ENCODE data around the gene ADAMTSL2.

The ADAMTSL2 gene

DNA sequence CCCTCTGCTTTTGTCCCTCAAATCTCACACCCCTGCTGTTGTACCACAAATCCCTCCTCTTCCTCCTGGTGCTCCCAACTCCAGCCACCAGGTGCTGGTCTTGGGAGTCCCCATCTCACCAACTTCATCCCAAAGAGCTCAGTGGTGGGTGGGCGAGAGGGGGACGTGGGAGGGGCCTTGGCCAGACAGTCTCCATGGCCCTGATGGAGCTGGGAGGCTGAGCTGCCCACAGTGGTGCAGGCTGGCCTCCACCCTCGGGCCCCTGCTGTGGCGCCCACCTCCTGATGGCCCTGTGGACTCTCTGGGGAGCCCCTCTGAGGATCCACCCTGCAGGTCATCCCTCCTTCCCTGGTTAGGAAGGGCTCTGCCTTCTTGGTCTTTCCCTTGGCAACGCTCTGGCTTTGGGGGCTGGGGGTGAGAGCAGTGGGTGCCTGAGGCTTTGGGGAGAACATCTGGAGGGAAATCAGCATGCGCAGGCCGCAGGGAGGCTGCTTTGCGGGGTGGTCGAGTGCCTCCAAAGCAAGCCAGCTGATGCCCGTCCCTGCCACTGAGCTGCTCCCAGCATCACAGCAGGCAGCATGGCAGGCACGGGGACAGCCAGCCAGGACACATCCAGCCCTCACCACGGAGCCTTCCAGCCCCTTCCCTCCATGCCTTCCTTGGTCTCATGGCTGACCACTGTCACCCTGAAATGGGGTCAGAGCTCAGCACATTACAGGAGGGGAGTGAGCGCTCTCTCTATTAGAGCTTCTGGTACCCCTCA is 82.3 kb downstream of the ADAMTSL2 start:
- in situ Hi-C loops (cut with MboI; ENCODE audit: low sequenced_read_pairs) = no loop called here

DNA sequence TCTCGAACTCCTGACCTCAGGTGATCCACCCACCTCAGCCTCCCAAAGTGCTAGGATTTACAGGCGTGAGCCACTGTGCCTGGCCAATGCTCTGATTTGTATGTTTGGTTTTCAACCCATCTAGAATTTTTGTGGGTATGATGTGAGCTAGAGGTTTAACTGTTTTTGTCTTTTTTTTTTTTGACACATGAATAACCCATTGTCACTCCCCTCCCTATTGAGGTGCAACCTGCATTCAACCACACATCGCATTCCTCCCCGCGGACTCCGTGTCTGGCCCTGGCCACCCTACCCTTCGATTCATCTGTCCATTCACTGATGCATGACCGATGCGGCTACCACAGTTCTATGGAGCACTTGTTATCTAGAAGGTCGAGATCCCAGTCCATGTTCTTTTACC is 84.2 kb downstream of the ADAMTSL2 start:
- in situ Hi-C loops (cut with MboI; ENCODE audit: low sequenced_read_pairs) = no loop called here

DNA sequence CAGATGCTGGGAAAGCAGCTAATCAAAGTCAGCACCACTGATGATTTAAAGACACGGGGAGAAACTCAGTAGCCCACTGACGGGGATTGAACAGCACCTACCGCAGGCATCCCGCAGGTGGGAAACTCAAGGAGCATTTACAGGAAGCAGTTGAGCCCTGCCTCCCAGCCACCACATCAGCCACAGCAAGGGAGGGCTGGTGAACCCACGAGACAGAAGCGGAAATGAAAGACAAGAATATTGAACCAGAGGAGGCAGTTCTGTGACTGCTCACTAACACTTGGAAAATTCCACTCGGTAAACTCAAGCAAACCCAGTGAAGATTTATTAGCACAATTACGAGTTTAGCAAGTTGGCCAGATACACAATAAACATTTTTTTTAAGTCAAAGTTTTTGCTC is 85.3 kb downstream of the ADAMTSL2 start:
- in situ Hi-C loops (cut with MboI; ENCODE audit: low sequenced_read_pairs) = no loop called here

DNA sequence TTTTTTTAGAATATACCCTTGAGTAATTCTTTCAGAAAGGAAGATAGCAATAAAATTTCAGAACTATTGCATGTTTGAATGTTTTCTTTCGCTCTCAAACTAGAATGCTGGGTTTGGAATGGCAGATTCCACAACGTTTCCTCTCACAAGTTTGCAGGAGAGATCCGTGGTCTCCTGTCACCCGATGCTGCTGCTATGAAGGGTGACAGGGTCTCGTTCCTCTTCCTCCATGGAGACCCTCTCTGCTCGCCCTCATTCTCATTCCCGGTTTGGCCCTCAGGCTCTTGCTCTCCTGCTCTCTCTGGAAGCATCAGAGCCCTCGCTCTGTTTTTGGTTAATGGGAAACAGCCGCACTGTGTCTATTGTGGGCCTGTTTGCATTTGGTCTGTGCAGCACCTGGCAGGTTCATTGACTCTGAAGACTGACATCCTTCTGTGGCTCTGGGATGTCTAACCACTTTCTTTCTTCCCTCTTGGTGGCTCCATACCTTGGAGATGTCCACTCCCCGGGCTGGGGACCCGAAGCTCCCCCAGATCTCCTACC is 87.3 kb downstream of the ADAMTSL2 start:
- in situ Hi-C loops (cut with MboI; ENCODE audit: low sequenced_read_pairs) = no loop called here

DNA sequence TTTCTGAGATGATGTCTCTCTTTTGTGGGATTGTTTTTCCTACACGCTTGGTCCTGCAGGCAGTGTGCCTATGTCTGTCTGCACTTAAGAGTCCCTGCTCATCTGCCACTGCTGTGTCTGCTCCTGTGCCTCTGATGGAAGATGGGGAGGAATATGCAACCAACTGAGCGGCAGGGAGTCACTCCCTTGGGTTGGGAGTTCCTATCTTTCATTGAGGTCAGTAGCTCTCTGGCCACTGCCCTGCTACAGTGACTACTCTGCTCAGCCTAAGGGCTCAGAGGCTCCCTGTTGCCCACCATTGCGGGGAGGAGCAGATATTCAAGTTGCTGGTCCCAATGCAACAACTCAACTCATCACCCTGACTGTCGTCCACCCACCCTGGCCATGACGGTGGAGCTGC is 88.1 kb downstream of the ADAMTSL2 start:
- in situ Hi-C loops (cut with MboI; ENCODE audit: low sequenced_read_pairs) = no loop called here

Measured in HL-60/S4 treated with retinoic acid at 250 ng/mL for 4 days and 3 days (cell line).